ENCODE data around the gene HERC4.

GRCh38 chr10:67975871-67976270 lies 99.2 kb downstream of the HERC4 start:
- TF ChIP-seq CTCF (IDR thresholded peaks at IDR 0.05) (no peak), EZH2 (IDR thresholded peaks at IDR 0.05) (no peak), EZH2phosphoT487 (IDR thresholded peaks at IDR 0.05) (no peak)

Data from neural progenitor cell (in vitro differentiated cells).